OCI-LY3 (cell line): ENCODE results near the gene MYO16.

Experiments used
- CTCF ChIP-seq: fragments of 200-600, 300-600 bp; sonication (generic); IDR thresholded peaks from 2 replicates; pipeline ENCODE4 v1.5.1; 2014; ENCODE audit warnings: antibody characterized with exemption, low read length, low read depth
- EZH2phosphoT487 ChIP-seq: fragments of 200-600 bp; shearing (Covaris generic); IDR thresholded peaks from 2 replicates; pipeline ENCODE4 v1.6.1; 2018; ENCODE audit warnings: antibody characterized with exemption, mixed run types, low read depth

GRCh38 chr13:109121826-109122225 is 492.4 kb downstream of the MYO16 start:
- TF ChIP-seq CTCF, result no peak
- TF ChIP-seq EZH2phosphoT487, result no peak
